Mucosa of stomach (tissue), 1 donor: ENCODE results near the gene ZSWIM4.

Source experiments
- H3K27me3 ChIP-seq: one replicate; pipeline ENCODE4 v1.7.0; 2013; ENCODE audit warnings: mild to moderate bottlenecking, low read length; ENCODE audit not compliant: control insufficient read depth, insufficient read depth
- H3K36me3 ChIP-seq: one replicate; pipeline ENCODE4 v1.7.0; 2013; ENCODE audit warnings: low read length; ENCODE audit not compliant: control insufficient read depth, insufficient read depth
- H3K4me1 ChIP-seq: one replicate; pipeline ENCODE4 v1.7.0; 2013; ENCODE audit warnings: mild to moderate bottlenecking, low read length; ENCODE audit not compliant: control insufficient read depth, insufficient read depth
- H3K4me3 ChIP-seq: one replicate; pipeline ENCODE4 v1.7.0; 2013; ENCODE audit warnings: low read length
- H3K9ac ChIP-seq: one replicate; pipeline ENCODE4 v1.7.0; 2013; ENCODE audit warnings: mild to moderate bottlenecking, low read length, moderate library complexity
- H3K9me3 ChIP-seq: one replicate; pipeline ENCODE4 v1.7.0; 2013; ENCODE audit warnings: mild to moderate bottlenecking, low read length, moderate library complexity; ENCODE audit not compliant: control insufficient read depth
- donor health status: Pancreatic carcinoma.

Gene ZSWIM4

GRCh38 chr19:13821292-13821691 is 26.0 kb downstream of the ZSWIM4 start:
- Histone ChIP-seq H3K27me3 (no peaks in the 10 kb centered on the region), H3K9ac (no peak overlapping the region), H3K36me3 (no peaks in the 10 kb centered on the region), H3K9me3 (no peaks in the 10 kb centered on the region), H3K4me3 (no peak overlapping the region), H3K4me1 (peaks cover 8% of the 10 kb centered on the region)

GRCh38 chr19:13823256-13823655 is 28.0 kb downstream of the ZSWIM4 start:
- H3K4me3 ChIP-seq = no peak overlapping the region
- no peaks in the 10 kb centered on the region for H3K27me3 ChIP-seq
- no peak overlapping the region for H3K9ac ChIP-seq
- H3K36me3 ChIP-seq = no peaks in the 10 kb centered on the region
- H3K4me1 ChIP-seq = peaks cover 13% of the 10 kb centered on the region
- no peaks in the 10 kb centered on the region for H3K9me3 ChIP-seq

GRCh38 chr19:13823901-13824300 is 28.7 kb downstream of the ZSWIM4 start:
- Histone ChIP-seq H3K27me3 (no peaks in the 10 kb centered on the region), H3K9me3 (no peaks in the 10 kb centered on the region), H3K9ac (no peak overlapping the region), H3K4me1 (peaks cover 13% of the 10 kb centered on the region), H3K36me3 (no peaks in the 10 kb centered on the region), H3K4me3 (no peak overlapping the region)

- Histone ChIP-seq H3K4me3 (no peak overlapping the region), H3K9ac (no peak overlapping the region), H3K9me3 (no peaks in the 10 kb centered on the region), H3K27me3 (no peaks in the 10 kb centered on the region), H3K36me3 (no peaks in the 10 kb centered on the region), H3K4me1 (peaks cover 13% of the 10 kb centered on the region)
Measured at GRCh38 chr19:13824703-13825102, 29.5 kb downstream of the ZSWIM4 start.

- Histone ChIP-seq H3K36me3 (no peaks in the 10 kb centered on the region), H3K4me3 (no peak overlapping the region), H3K27me3 (no peaks in the 10 kb centered on the region), H3K9ac (no peak overlapping the region), H3K4me1 (peaks cover 13% of the 10 kb centered on the region), H3K9me3 (no peaks in the 10 kb centered on the region)
Measured at GRCh38 chr19:13825489-13826441, 30.5 kb downstream of the ZSWIM4 start.

GRCh38 chr19:13826652-13827235 is 31.5 kb downstream of the ZSWIM4 start:
- Histone ChIP-seq H3K4me1 (peaks cover 13% of the 10 kb centered on the region), H3K36me3 (no peaks in the 10 kb centered on the region), H3K9ac (no peak overlapping the region), H3K9me3 (no peaks in the 10 kb centered on the region), H3K27me3 (no peaks in the 10 kb centered on the region), H3K4me3 (no peak overlapping the region)

GRCh38 chr19:13827656-13828055 is 32.4 kb downstream of the ZSWIM4 start:
- Histone ChIP-seq H3K9ac (no peak overlapping the region), H3K4me3 (no peak overlapping the region), H3K4me1 (peaks cover 13% of the 10 kb centered on the region), H3K27me3 (no peaks in the 10 kb centered on the region), H3K36me3 (no peaks in the 10 kb centered on the region), H3K9me3 (no peaks in the 10 kb centered on the region)

- Histone ChIP-seq H3K4me3 (no peak overlapping the region), H3K36me3 (no peaks in the 10 kb centered on the region), H3K9me3 (no peaks in the 10 kb centered on the region), H3K4me1 (peaks cover 27% of the 10 kb centered on the region), H3K9ac (no peak overlapping the region), H3K27me3 (no peaks in the 10 kb centered on the region)
Measured at GRCh38 chr19:13830114-13830740, 35.0 kb downstream of the ZSWIM4 start.

GRCh38 chr19:13830741-13831536 is 35.7 kb downstream of the ZSWIM4 start:
- Histone ChIP-seq H3K9ac (no peak overlapping the region), H3K36me3 (peaks cover 2% of the 10 kb centered on the region), H3K4me1 (peaks cover 29% of the 10 kb centered on the region), H3K4me3 (no peak overlapping the region), H3K27me3 (no peaks in the 10 kb centered on the region), H3K9me3 (no peaks in the 10 kb centered on the region)

- Histone ChIP-seq H3K27me3 (no peaks in the 10 kb centered on the region), H3K36me3 (peaks cover 6% of the 10 kb centered on the region), H3K9me3 (no peaks in the 10 kb centered on the region), H3K9ac (no peak overlapping the region), H3K4me1 (peaks cover 32% of the 10 kb centered on the region), H3K4me3 (no peak overlapping the region)
Measured at GRCh38 chr19:13831537-13832467, 36.6 kb downstream of the ZSWIM4 start.
